Mesenchymal stem cell (in vitro differentiated cells and primary cell): ENCODE data around the gene TENT4B.
"Not testable (repeated sequence)": the region's sequence is repeated elsewhere in the genome, so short reads cannot be mapped to it uniquely, and the experiment has no call there.

Experiments
- DNase-seq: peaks from one replicate; pipeline ENCODE4 v3.0.0-alpha.2; 2013
- H2AFZ ChIP-seq: one replicate; pipeline ENCODE4 v1.6.1; 2013; ENCODE audit warnings: low read depth, mild to moderate bottlenecking, control low read depth, inconsistent platforms, low read length, moderate library complexity
- H2AK5ac ChIP-seq: 2 replicates; pipeline ENCODE4 v1.6.1; 2013; ENCODE audit warnings: low read length, moderate library complexity, mild to moderate bottlenecking, inconsistent platforms; ENCODE audit not compliant: severe bottlenecking
- H2BK120ac ChIP-seq: one replicate; pipeline ENCODE4 v1.6.1; 2013; ENCODE audit warnings: low read depth, mild to moderate bottlenecking, inconsistent platforms, low read length, moderate library complexity
- H2BK12ac ChIP-seq, 2 experiments: one replicate each; pipeline ENCODE4 v1.6.1; 2013; ENCODE audit warnings: inconsistent platforms in 2 of 2, low read length in 2 of 2, mild to moderate bottlenecking in 2 of 2, moderate library complexity in 2 of 2, control low read depth in 1 of 2
- H2BK15ac ChIP-seq: one replicate; pipeline ENCODE4 v1.6.1; 2013; ENCODE audit warnings: mild to moderate bottlenecking, low read depth, inconsistent platforms; ENCODE audit not compliant: poor library complexity, severe bottlenecking
- H2BK5ac ChIP-seq: 2 replicates; pipeline ENCODE4 v1.6.1; 2013; ENCODE audit warnings: low read depth, mild to moderate bottlenecking, low read length, control low read depth, inconsistent platforms; ENCODE audit not compliant: poor library complexity, severe bottlenecking
- H3K14ac ChIP-seq, 2 experiments: one replicate each; pipeline ENCODE4 v1.6.1; 2013; ENCODE audit warnings: inconsistent platforms in 2 of 2, low read length in 2 of 2, control low read depth in 1 of 2, mild to moderate bottlenecking in 1 of 2, moderate library complexity in 1 of 2
- H3K18ac ChIP-seq, 2 experiments: one replicate each; pipeline ENCODE4 v1.6.1; 2013; ENCODE audit warnings: inconsistent platforms in 2 of 2, low read length in 2 of 2, control low read depth in 1 of 2, low read depth in 1 of 2, mild to moderate bottlenecking in 1 of 2
- H3K23ac ChIP-seq, 2 experiments: one replicate each; pipeline ENCODE4 v1.6.1; 2013; ENCODE audit warnings: inconsistent platforms in 2 of 2, low read length in 2 of 2, mild to moderate bottlenecking in 2 of 2, moderate library complexity in 2 of 2, control low read depth in 1 of 2
- H3K27ac ChIP-seq: 2 replicates; pipeline ENCODE4 v1.5.1; 2013; ENCODE audit warnings: mild to moderate bottlenecking, moderate library complexity, low read length, control low read depth, inconsistent platforms; ENCODE audit not compliant: poor library complexity, severe bottlenecking
- H3K27me3 ChIP-seq, 2 experiments: 2 replicates each; pipeline versions ENCODE4 v1.6.1 to v1.7.0; 2013; ENCODE audit warnings: low read length in 2 of 2, mild to moderate bottlenecking in 2 of 2, moderate library complexity in 2 of 2, control low read depth in 1 of 2, inconsistent platforms in 1 of 2; ENCODE audit not compliant: control insufficient read depth in 1 of 2, insufficient read depth in 1 of 2
- H3K36me3 ChIP-seq, 2 experiments: 2 replicates each; pipeline versions ENCODE4 v1.6.1 to v1.7.0; 2013; ENCODE audit warnings: low read length in 2 of 2, control low read depth in 1 of 2, inconsistent platforms in 1 of 2, low read depth in 1 of 2, mild to moderate bottlenecking in 1 of 2; ENCODE audit not compliant: insufficient read depth in 2 of 2, control insufficient read depth in 1 of 2
- H3K4ac ChIP-seq, 2 experiments: one replicate each; pipeline ENCODE4 v1.6.1; 2013; ENCODE audit warnings: inconsistent platforms in 2 of 2, low read length in 2 of 2, mild to moderate bottlenecking in 2 of 2, moderate library complexity in 2 of 2, control low read depth in 1 of 2, low read depth in 1 of 2
- H3K4me1 ChIP-seq: 2 replicates; pipeline ENCODE4 v1.6.1; 2013; ENCODE audit warnings: low read depth, low read length, control low read depth; ENCODE audit not compliant: control insufficient read depth, insufficient read depth
- H3K4me2 ChIP-seq: 2 replicates; pipeline ENCODE4 v1.6.1; 2013; ENCODE audit warnings: low read length, mild to moderate bottlenecking, inconsistent platforms; ENCODE audit not compliant: poor library complexity, severe bottlenecking
- H3K4me3 ChIP-seq, 2 experiments: 2 replicates each; pipeline versions ENCODE4 v1.5.1 to v1.7.0; 2013; ENCODE audit warnings: low read length in 2 of 2, mild to moderate bottlenecking in 2 of 2, control low read depth in 1 of 2, low read depth in 1 of 2; ENCODE audit not compliant: insufficient read depth in 1 of 2
- H3K79me1 ChIP-seq: replicated peaks from 2 replicates; pipeline ENCODE4 v1.6.1; 2013; ENCODE audit warnings: mild to moderate bottlenecking, control low read depth, low read length, inconsistent platforms; ENCODE audit not compliant: poor library complexity, severe bottlenecking
- H3K9ac ChIP-seq: 2 replicates; pipeline ENCODE4 v1.7.0; 2013; ENCODE audit warnings: mild to moderate bottlenecking, low read length, moderate library complexity
- H3K9me3 ChIP-seq: 2 replicates; pipeline ENCODE4 v1.7.0; 2013; ENCODE audit warnings: mild to moderate bottlenecking, low read length; ENCODE audit not compliant: control insufficient read depth
- H4K8ac ChIP-seq: one replicate; pipeline ENCODE4 v1.6.1; 2013; ENCODE audit warnings: inconsistent platforms, mild to moderate bottlenecking, low read length, moderate library complexity
- H4K91ac ChIP-seq: one replicate; pipeline ENCODE4 v1.6.1; 2013; ENCODE audit warnings: mild to moderate bottlenecking, low read length, inconsistent platforms
- WGBS: methylation state at CpG from one replicate; pipeline ENCODE4 v1.1.7; 2013; ENCODE audit warnings: mixed read lengths; 5-methylcytosine and 5-hydroxymethylcytosine counted together

Gene TENT4B

GRCh38 chr16:50238868-50239301 is 85.8 kb downstream of the TENT4B start:
- no peak overlapping the region for H2AK5ac ChIP-seq
- no peaks in the 10 kb centered on the region for H3K79me1 ChIP-seq
- no peak overlapping the region for H3K4me2 ChIP-seq
- H3K4me1 ChIP-seq, result peaks cover 1% of the 10 kb centered on the region
- peaks cover 2 to 4% of the 10 kb centered on the region in 2 experiments for H3K27me3 ChIP-seq
- H3K36me3 ChIP-seq, result no peaks in the 10 kb centered on the region
- WGBS, result 84% methylated on average over 5 of the region's 5 CpGs
- DNase-seq, result no peak
- no peak overlapping the region for H3K4ac ChIP-seq
- H2BK120ac ChIP-seq, result no peak overlapping the region
- no peak overlapping the region for H3K18ac ChIP-seq
- H3K9ac ChIP-seq, result no peak overlapping the region
- H3K9me3 ChIP-seq, result no peaks in the 10 kb centered on the region
- H3K23ac ChIP-seq, result no peak overlapping the region
- no peak overlapping the region for H2BK12ac ChIP-seq
- no peak overlapping the region for H2AFZ ChIP-seq
- no peak overlapping the region for H4K91ac ChIP-seq
- no peak overlapping the region for H3K27ac ChIP-seq
- no peak overlapping the region for H3K4me3 ChIP-seq
- H2BK5ac ChIP-seq, result no peak overlapping the region
- no peak overlapping the region for H3K14ac ChIP-seq
- no peak overlapping the region for H4K8ac ChIP-seq
- no peak overlapping the region for H2BK15ac ChIP-seq

GRCh38 chr16:50243024-50243423 is 89.9 kb downstream of the TENT4B start:
- not testable (repeated sequence) for H3K23ac ChIP-seq, H3K27me3 ChIP-seq, H4K91ac ChIP-seq, H3K27ac ChIP-seq, H4K8ac ChIP-seq, DNase-seq, H3K79me1 ChIP-seq, H2BK12ac ChIP-seq, H2AFZ ChIP-seq, H3K9ac ChIP-seq, H3K9me3 ChIP-seq, H2AK5ac ChIP-seq, H3K4me3 ChIP-seq, H2BK120ac ChIP-seq, H3K18ac ChIP-seq, H3K14ac ChIP-seq, H3K4me2 ChIP-seq, H2BK5ac ChIP-seq, H2BK15ac ChIP-seq, H3K36me3 ChIP-seq, H3K4ac ChIP-seq
- H3K4me1 ChIP-seq, result peaks cover 19% of the 10 kb centered on the region
- 94% methylated on average over 5 of the region's 6 CpGs for WGBS

- no peak overlapping the region for H2BK120ac ChIP-seq
- H2AK5ac ChIP-seq, result no peak overlapping the region
- peaks cover 17% of the 10 kb centered on the region for H3K4me1 ChIP-seq
- H4K8ac ChIP-seq, result no peak overlapping the region
- no peak overlapping the region for H3K4me2 ChIP-seq
- H3K27ac ChIP-seq, result no peak overlapping the region
- H2BK12ac ChIP-seq, result no peak overlapping the region
- no peak overlapping the region for H4K91ac ChIP-seq
- H3K9ac ChIP-seq, result no peak overlapping the region
- DNase-seq, result no peak
- H3K14ac ChIP-seq, result peak overlapping the region in 1 of 2 experiments; percentile 14
- no peak overlapping the region for H3K18ac ChIP-seq
- no peak overlapping the region for H3K4me3 ChIP-seq
- H2AFZ ChIP-seq, result no peak overlapping the region
- 90% methylated on average over 9 of the region's 9 CpGs for WGBS
- peaks cover 2 to 4% of the 10 kb centered on the region in 2 experiments for H3K27me3 ChIP-seq
- H2BK5ac ChIP-seq, result no peak overlapping the region
- H3K36me3 ChIP-seq, result no peaks in the 10 kb centered on the region
- no peaks in the 10 kb centered on the region for H3K79me1 ChIP-seq
- H3K9me3 ChIP-seq, result no peaks in the 10 kb centered on the region
- H3K4ac ChIP-seq, result no peak overlapping the region
- H2BK15ac ChIP-seq, result no peak overlapping the region
- no peak overlapping the region for H3K23ac ChIP-seq
Observed at GRCh38 chr16:50244140-50244503, 91.0 kb downstream of the TENT4B start.

GRCh38 chr16:50244504-50245416 is 91.7 kb downstream of the TENT4B start:
- no peak overlapping the region for H2BK120ac ChIP-seq

More at GRCh38 chr16:50244504-50245416, 91.7 kb downstream of the TENT4B start:
- WGBS, result 30% methylated on average over 33 of the region's 33 CpGs
- H2BK5ac ChIP-seq, result no peak overlapping the region
- peak overlapping the region; percentile 77 for H3K9ac ChIP-seq
- H3K27ac ChIP-seq, result no peak overlapping the region
- no peak overlapping the region for H2BK15ac ChIP-seq
- H3K18ac ChIP-seq, result no peak overlapping the region
- no peak overlapping the region for H2BK12ac ChIP-seq
- peaks cover 19% of the 10 kb centered on the region for H3K4me1 ChIP-seq
- no peak overlapping the region for H2AK5ac ChIP-seq
- peak overlapping the region in 1 of 2 experiments; percentile 26 for H3K23ac ChIP-seq
- peak overlapping the region in 1 of 2 experiments; percentile 79 for H3K4me3 ChIP-seq
- H3K14ac ChIP-seq, result peak overlapping the region in 1 of 2 experiments; percentile 55
- H4K8ac ChIP-seq, result peak overlapping the region; percentile 66
- DNase-seq, result no peak
- no peak overlapping the region for H4K91ac ChIP-seq
- peaks cover 2 to 4% of the 10 kb centered on the region in 2 experiments for H3K27me3 ChIP-seq
- H3K36me3 ChIP-seq, result no peaks in the 10 kb centered on the region
- H3K9me3 ChIP-seq, result no peaks in the 10 kb centered on the region
- H3K79me1 ChIP-seq, result no peaks in the 10 kb centered on the region
- peak overlapping the region; percentile 76 for H3K4me2 ChIP-seq
- no peak overlapping the region for H3K4ac ChIP-seq
- no peak overlapping the region for H2AFZ ChIP-seq
